HG03558 (cell line): ENCODE data around the gene ZSWIM4.

Experiments
- ATAC-seq: cut with Tn5 transposase; IDR thresholded peaks from one replicate; pipeline ENCODE4 v1.9.1; 2021; ENCODE audit warnings: moderate number of reproducible peaks; ENCODE audit not compliant: unreplicated experiment; ENCODE audit errors: extremely low read depth

The ZSWIM4 gene

GRCh38 chr19:13865571-13866462 is 70.6 kb downstream of the ZSWIM4 start:
- no peak for ATAC-seq

- no peak for ATAC-seq
Measured at GRCh38 chr19:13866463-13867046, 71.3 kb downstream of the ZSWIM4 start.

- ATAC-seq = no peak
Measured at GRCh38 chr19:13868663-13869062, 73.4 kb downstream of the ZSWIM4 start.

GRCh38 chr19:13869281-13869680 is 74.0 kb downstream of the ZSWIM4 start:
- ATAC-seq = no peak

GRCh38 chr19:13870873-13871272 is 75.6 kb downstream of the ZSWIM4 start:
- no peak for ATAC-seq

GRCh38 chr19:13872339-13872694 is 77.1 kb downstream of the ZSWIM4 start:
- no peak for ATAC-seq

- no peak for ATAC-seq
Measured at GRCh38 chr19:13872695-13873389, 77.6 kb downstream of the ZSWIM4 start.

- no peak for ATAC-seq
Measured at GRCh38 chr19:13873834-13874515, 78.7 kb downstream of the ZSWIM4 start.

GRCh38 chr19:13875824-13876223 is 80.6 kb downstream of the ZSWIM4 start:
- ATAC-seq = no peak

GRCh38 chr19:13876834-13877233 is 81.6 kb downstream of the ZSWIM4 start, which contains the start of gene NANOS3:
Gene NANOS3, plus strand, starts transcription at chr19:13877134. Its CDS starts 115 bp downstream, at chr19:13877249.
- no peak for ATAC-seq

- ATAC-seq = no peak
Measured at GRCh38 chr19:13877303-13877702, 82.1 kb downstream of the ZSWIM4 start.

GRCh38 chr19:13880059-13881043 is 85.1 kb downstream of the ZSWIM4 start:
- no peak for ATAC-seq

- no peak for ATAC-seq
Measured at GRCh38 chr19:13881251-13881691, 86.0 kb downstream of the ZSWIM4 start.
